Suprapubic skin (tissue), 4 donors: ENCODE data around the gene MLNR.

Source experiments
- EP300 ChIP-seq: sonication (generic); formaldehyde crosslinking; IDR thresholded peaks from one replicate; pipeline ENCODE4 v1.6.1; 2017; ENCODE audit warnings: antibody characterized with exemption
- POLR2A ChIP-seq, 2 donors: fragments of 450-650 bp; IDR thresholded peaks; one replicate each; pipeline ENCODE4 v1.6.1; 2017; ENCODE audit warnings: antibody characterized with exemption in 2 of 2, mild to moderate bottlenecking in 2 of 2, moderate library complexity in 2 of 2
- POLR2AphosphoS5 ChIP-seq, 3 donors: sonication (generic); formaldehyde crosslinking; IDR thresholded peaks; one replicate each; pipeline ENCODE4 v1.6.1; 2017; ENCODE audit warnings: antibody characterized with exemption in 3 of 3
- TF ChIP-seq, protein P1 (sequence below), 2 donors: fragments of 200-600 bp in 1 of 2; fragments of 450-650 bp in 1 of 2; sonication (generic) in 1 of 2; IDR thresholded peaks; one replicate each; pipeline ENCODE4 v1.5.1; 2016 to 2019; ENCODE audit warnings: antibody characterized with exemption in 2 of 2, mild to moderate bottlenecking in 1 of 2, moderate library complexity in 1 of 2

DNA sequence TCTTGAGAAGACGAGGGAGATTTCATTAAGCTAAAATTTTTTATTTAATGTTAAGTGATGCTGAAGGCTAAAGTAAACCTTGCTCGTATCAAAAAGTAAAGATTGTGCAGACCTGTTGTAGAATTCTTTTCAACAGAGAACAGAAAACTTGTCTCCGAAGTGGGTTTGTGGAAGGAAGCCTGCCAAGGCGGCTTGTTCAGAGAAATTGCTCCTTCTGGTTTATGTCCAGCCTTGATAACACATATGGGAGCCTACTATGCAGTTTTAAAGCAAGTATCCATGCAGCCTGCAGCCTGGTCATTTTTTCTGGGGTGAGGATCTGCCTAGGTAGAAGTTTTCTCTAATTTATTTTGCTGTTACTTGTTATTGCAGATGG is 1.4 kb downstream of the MLNR start:
- TF ChIP-seq, protein P1, sequence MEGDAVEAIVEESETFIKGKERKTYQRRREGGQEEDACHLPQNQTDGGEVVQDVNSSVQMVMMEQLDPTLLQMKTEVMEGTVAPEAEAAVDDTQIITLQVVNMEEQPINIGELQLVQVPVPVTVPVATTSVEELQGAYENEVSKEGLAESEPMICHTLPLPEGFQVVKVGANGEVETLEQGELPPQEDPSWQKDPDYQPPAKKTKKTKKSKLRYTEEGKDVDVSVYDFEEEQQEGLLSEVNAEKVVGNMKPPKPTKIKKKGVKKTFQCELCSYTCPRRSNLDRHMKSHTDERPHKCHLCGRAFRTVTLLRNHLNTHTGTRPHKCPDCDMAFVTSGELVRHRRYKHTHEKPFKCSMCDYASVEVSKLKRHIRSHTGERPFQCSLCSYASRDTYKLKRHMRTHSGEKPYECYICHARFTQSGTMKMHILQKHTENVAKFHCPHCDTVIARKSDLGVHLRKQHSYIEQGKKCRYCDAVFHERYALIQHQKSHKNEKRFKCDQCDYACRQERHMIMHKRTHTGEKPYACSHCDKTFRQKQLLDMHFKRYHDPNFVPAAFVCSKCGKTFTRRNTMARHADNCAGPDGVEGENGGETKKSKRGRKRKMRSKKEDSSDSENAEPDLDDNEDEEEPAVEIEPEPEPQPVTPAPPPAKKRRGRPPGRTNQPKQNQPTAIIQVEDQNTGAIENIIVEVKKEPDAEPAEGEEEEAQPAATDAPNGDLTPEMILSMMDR (IDR thresholded peaks at IDR 0.05) = no peak
- TF ChIP-seq EP300 (no peak), POLR2A (IDR thresholded peaks at IDR 0.05) (no peak), POLR2AphosphoS5 (IDR thresholded peaks at IDR 0.05) (no peak)
